HG03565 (cell line): ENCODE measurements around the gene ATP8A2.

ENCODE experiments used
- ATAC-seq: cut with Tn5 transposase; IDR thresholded peaks from one replicate; pipeline ENCODE4 v1.9.1; 2021; ENCODE audit warnings: mild to moderate bottlenecking, moderate library complexity; ENCODE audit not compliant: unreplicated experiment

ATP8A2 gene

DNA sequence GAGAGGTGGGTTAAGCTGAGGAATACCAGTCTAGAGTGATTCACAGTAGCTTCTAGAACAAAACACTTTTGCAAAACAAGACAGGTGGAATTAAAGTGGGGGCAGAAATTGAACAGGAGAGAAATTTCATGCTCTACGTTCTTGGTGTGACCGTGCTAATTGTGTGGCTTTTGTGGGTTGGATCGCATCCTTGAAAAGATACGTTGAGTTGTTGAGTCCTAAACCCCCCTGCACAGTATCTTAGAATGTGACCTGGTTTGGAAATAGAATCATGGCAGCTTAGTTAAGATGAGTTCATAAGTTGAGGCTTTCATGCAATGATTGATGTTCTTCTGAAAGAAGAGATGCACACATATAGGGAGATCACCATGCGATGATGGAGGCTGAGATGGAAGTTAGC, 308.2 kb downstream of the ATP8A2 start:
- no peak for ATAC-seq

DNA sequence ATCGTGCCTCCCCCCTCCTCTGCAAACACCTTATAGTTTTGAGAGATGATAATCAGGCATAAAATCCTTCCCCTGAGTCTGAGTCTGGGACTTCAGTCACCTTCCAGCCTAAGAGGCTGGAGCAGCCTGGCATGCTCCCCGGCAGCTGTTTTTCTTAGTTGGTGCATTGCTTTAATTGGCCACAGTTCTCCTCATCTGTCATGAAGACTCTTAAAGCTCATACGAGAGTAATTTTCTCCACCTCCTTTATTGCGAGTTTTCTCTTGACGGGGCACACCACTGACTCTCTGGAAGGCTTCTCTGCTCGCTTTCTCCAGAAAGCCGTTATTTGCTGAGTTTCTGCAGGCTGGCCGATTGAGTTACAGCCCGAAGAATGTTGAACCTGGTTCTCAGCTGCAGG, 310.5 kb downstream of the ATP8A2 start:
- no peak for ATAC-seq

- ATAC-seq, result no peak
Observed at GRCh38 chr13:25683056-25683455, 311.3 kb downstream of the ATP8A2 start.

GRCh38 chr13:25683662-25684370, 312.0 kb downstream of the ATP8A2 start:
- ATAC-seq, result no peak

GRCh38 chr13:25684491-25684890, 312.7 kb downstream of the ATP8A2 start:
- ATAC-seq, result no peak

DNA sequence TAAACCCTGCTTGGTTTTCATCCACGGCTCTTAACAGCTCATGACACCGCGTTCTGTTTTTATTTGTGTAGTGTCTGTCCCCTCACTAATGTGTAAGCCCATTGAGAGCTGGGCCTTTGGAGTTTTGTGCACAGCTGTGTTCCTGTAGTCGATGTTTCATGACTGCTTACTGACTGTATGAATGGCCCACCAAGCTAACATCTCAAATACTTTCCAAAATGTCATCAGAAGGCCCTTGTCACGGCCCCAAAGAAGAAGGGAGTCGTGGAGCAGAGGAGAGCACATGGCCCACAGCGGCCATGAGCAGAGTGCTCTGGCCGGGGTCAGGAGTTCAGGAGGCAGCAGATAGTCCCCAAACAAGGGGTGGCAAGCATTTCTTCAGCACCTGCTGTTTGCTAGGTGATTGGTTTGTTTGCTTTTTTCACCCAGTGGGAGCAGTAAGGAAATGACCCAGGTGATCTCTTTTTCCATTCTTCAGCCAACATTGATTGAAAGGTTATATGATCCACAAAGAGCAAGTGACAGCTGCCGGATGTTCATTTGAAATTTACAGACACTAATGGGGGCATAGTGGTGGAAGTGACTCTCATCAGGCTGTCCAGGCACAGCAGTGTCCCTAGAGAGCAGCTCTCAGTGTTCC, 315.2 kb downstream of the ATP8A2 start:
- no peak for ATAC-seq

DNA sequence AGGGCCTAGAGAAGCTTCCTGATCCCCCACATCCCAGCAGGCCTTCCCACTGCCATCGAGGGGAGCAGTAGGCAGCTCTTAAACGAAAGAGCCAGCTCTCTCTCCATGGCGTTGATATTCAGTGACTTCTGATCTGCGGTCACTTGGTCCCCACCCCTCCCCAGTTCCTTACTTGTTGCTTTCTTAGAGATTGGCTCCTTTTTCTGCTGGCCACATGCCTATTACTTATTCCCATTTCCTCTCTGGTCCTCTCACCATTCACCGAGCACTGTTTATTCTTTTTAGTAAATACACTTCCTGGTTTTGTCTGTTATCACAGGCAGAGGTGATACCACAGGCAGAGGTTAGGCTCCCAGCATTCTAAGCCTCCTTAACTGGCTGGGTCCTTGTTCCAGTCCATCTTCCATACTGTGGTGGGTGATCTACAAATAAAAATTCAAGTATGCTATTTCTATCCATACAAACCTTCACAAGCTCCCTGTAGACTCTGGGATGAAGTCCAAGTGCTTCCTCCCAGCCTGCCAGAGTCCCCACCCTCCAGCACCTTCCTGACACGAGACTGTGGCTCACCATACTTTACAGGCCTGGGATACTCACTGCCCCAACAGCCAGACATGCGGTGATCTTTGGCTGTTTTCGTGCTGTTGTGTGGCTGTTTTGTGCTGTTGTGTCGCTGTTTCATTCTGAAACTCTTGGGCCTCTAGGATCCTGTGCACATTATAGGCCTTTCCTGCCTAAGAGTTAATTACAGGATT, 315.9 kb downstream of the ATP8A2 start:
- no peak for ATAC-seq

GRCh38 chr13:25688536-25688935, 316.8 kb downstream of the ATP8A2 start:
- no peak for ATAC-seq

DNA sequence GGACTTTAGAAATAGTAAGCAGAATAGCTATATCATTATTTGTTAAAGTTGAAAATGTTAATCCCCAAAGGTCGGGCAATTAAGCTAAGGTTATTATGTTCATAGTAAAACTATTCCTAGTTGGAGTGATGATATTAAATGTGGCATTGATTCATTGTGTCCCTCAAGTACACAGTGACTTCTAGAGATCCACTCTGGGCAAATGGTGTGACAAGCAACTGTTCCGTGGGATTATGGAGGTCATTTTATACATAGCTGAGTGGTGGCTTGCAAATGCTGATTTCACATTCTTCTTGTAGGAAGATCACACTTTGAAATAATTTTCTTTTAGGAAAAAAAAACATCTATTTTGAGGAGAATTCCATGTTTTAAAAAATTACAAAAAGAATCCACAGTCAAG, 317.8 kb downstream of the ATP8A2 start:
- ATAC-seq, result no peak

- ATAC-seq, result no peak
Observed at GRCh38 chr13:25690582-25690981, 318.8 kb downstream of the ATP8A2 start.

DNA sequence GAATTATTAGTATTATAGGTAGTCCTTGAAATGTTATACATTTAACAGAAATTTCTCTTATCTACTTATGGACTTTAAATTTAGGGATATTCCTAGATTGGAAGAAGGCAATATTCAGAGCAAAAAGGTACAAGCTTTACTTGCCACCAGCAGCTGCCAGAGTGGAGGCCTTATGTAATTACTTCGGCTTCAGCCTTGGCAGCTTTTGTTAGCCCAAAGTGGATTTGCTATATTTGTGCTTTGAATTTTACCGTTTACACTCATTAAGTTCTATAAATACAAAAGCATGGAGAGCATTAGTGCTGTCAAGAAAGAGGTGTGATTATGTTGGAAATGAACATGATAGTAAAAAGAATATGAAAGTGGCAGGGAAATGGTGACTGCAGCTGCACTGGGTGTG, 319.9 kb downstream of the ATP8A2 start:
- no peak for ATAC-seq

- ATAC-seq, result no peak
Observed at GRCh38 chr13:25692099-25692498, 320.3 kb downstream of the ATP8A2 start.

DNA sequence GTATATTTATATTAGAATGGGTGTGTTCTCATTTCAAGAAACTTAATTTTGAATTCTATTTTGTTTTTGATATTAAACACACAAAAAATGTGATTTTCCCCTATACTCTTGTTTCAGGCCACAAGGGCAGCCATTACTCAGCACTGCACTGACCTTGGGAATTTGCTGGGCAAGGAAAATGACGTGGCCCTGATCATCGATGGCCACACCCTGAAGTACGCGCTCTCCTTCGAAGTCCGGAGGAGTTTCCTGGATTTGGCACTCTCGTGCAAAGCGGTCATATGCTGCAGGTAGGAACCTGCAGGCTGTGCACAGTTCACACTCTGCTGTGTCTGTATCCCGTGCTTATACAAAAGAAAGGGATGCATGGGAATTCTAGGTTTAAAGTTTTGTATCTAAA, 327.3 kb downstream of the ATP8A2 start:
- no peak for ATAC-seq

DNA sequence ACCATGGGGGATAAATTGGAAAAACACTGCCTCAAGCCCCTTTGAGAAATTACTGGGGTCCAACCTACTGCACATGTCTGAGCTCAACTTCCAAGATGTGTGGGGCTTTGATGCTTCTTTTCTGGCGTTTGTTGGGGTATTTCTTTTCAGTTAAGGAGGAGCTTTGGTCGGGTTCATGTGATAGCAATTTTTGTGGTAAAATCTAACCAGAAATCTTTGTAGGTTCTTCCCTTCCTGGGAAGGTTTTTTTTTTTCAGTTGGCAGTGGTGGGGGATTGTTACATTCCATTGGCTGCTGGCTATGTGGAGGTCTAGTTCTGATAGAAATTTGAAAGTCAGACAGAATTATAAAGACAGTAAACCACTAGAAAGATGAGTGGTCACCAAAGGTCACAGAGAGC, 327.8 kb downstream of the ATP8A2 start:
- ATAC-seq, result no peak

DNA sequence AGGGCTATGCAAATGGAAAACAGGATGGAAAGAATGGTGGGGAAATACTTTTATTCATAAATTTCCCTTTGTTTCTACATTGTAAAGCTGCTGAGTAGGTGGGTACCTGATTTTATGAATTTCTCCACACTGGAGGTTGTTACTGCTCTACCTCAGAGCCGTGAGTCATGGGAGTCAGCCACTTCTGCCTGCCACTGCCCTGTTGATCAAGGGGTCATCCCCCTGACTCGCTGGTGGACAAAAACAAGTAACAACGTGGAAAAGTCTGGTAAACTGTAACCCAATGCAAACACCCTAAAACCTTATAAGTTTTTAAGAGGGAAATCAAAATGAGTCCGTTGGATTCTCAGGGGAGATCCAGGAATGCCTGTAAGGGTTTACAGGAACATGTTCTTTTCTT, 329.5 kb downstream of the ATP8A2 start:
- no peak for ATAC-seq

DNA sequence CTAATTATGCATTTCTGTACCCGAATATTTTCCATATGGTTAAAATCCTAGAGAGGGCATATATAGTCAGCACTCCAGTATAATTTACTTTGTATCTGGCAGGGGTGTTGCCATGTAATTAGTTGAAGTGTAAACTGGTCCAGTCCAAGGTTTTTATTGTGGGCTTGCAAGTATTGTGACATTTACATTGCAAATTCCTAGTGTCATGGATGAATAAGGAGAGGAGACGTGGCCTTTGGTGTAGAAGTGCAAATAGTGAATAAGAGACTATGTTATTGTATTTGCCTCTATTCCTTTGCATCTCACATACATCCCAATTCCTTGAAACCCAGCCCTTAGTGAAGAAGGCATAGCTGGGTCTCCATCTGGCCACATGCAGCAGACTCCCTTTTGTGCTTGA, 330.6 kb downstream of the ATP8A2 start:
- ATAC-seq, result no peak

- no peak for ATAC-seq
Observed at GRCh38 chr13:25707726-25708125, 336.0 kb downstream of the ATP8A2 start.

DNA sequence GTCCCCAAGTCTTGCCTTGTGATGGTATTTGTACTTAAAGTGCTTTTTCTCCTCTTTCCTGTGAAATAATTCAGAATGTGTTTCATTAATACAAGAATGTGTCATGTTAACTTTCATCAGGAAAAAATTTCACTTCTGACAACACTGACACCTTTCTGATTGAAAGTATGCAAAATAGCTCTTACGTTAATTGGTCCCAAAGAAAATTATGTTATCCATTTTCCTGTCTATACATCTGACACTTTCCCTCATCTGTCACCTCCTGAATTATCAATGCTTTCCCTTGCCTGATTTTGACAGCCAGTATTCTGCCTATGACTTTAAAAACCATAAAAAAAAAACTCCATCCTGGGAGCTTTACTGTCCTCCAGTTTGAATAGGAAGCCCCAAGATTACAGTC, 336.5 kb downstream of the ATP8A2 start:
- no peak for ATAC-seq

- ATAC-seq, result no peak
Observed at GRCh38 chr13:25709088-25709487, 337.3 kb downstream of the ATP8A2 start.

DNA sequence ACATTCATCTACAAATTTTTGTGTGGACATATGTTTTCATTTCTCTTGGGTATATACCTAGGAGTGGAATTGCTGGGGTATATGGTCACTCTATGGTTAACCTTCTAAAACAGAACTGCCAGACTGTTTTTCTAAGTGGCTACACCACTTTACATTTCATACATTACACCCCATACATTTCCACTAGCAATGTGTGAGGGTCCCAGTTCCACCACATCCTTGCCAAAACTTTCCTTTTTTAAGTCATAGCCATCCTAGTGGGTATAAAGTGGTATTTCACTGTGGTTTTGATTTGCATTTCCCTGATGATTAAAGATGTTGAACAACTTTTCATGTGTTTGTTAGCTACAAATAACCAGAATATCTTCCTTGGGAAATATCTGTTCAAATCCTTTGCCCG, 344.0 kb downstream of the ATP8A2 start:
- ATAC-seq, result no peak

- no peak for ATAC-seq
Observed at GRCh38 chr13:25717666-25718197, 346.0 kb downstream of the ATP8A2 start.

DNA sequence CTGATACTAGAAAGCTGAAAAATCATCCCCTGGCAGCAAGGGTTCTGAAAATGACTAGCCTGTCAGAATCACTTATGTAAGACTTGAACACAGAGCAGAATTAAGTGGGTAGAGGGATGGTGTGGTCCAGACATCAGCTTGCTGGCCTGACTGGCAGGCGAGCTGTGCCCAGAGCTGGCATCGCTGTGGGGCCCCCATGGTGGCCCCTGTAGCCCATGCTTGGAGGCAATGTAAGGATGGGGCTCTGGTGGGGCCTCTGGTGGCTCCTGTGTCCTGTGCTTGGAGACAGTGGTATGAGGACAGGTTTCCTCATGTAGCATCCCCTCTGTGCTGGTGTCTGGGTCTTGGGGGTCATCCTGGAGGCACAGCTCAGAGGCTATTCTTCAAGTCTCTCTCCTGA, 347.9 kb downstream of the ATP8A2 start:
- ATAC-seq, result no peak
